RWPE2 (cell line): ENCODE results near the gene RPA3.

Experiments used
- ATAC-seq: fragments of 200-7000 bp; cut with Tn5 transposase; 3 replicates; pipeline ENCODE4 v1.9.1; 2021; ENCODE audit warnings: low read depth
- DNase-seq: peaks from one replicate; pipeline ENCODE4 v3.0.0-alpha.2; 2020; ENCODE audit warnings: low spot score
- H3K27ac ChIP-seq: fragments of 450-650 bp; 2 replicates; pipeline ENCODE4 v1.5.1; 2017; ENCODE audit warnings: mild to moderate bottlenecking; ENCODE audit not compliant: poor library complexity, severe bottlenecking
- H3K27me3 ChIP-seq: fragments of 250-450 bp; sonication (Bioruptor Pico); 2 replicates; pipeline ENCODE4 v1.5.1; 2021; ENCODE audit warnings: mild to moderate bottlenecking, moderate library complexity; ENCODE audit not compliant: insufficient read depth, poor library complexity, severe bottlenecking
- H3K36me3 ChIP-seq: fragments of 250-450 bp; sonication (Bioruptor Pico); 2 replicates; pipeline ENCODE4 v1.5.1; 2020; ENCODE audit warnings: low read depth, mild to moderate bottlenecking, moderate library complexity
- H3K4me1 ChIP-seq: fragments of 250-450 bp; sonication (Bioruptor Pico); 2 replicates; pipeline ENCODE4 v1.5.1; 2021; ENCODE audit warnings: mild to moderate bottlenecking, moderate library complexity; ENCODE audit not compliant: insufficient read depth, poor library complexity, severe bottlenecking
- H3K4me3 ChIP-seq: fragments of 250-450 bp; sonication (Bioruptor Pico); 2 replicates; pipeline ENCODE4 v1.5.1; 2021; ENCODE audit warnings: mild to moderate bottlenecking, moderate library complexity; ENCODE audit not compliant: severe bottlenecking
- H3K9me3 ChIP-seq: fragments of 250-450 bp; sonication (Bioruptor Pico); 2 replicates; pipeline ENCODE4 v1.5.1; 2021; ENCODE audit warnings: mild to moderate bottlenecking, moderate library complexity; ENCODE audit not compliant: severe bottlenecking
- CTCF ChIP-seq: fragments of 450-650 bp; IDR thresholded peaks from one replicate; pipeline ENCODE4 v1.5.1; 2017; ENCODE audit warnings: mild to moderate bottlenecking, moderate library complexity; ENCODE audit not compliant: poor library complexity, severe bottlenecking

Gene RPA3

DNA sequence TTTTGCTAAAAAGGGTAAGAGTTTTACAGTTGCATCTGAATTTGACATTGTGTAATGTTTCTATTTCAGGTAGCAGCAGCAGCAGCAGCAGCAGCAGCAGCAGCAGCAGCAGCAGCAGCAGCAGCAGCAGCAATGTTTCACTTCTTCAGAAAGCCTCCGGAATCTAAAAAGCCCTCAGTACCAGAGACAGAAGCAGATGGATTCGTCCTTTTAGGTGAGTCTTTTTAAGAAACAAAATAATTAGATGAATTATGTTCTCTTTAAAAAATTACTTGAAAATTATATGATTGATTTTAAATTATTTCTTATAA lies 45.2 kb downstream of the RPA3 start:
- DNase-seq: no peak

DNA sequence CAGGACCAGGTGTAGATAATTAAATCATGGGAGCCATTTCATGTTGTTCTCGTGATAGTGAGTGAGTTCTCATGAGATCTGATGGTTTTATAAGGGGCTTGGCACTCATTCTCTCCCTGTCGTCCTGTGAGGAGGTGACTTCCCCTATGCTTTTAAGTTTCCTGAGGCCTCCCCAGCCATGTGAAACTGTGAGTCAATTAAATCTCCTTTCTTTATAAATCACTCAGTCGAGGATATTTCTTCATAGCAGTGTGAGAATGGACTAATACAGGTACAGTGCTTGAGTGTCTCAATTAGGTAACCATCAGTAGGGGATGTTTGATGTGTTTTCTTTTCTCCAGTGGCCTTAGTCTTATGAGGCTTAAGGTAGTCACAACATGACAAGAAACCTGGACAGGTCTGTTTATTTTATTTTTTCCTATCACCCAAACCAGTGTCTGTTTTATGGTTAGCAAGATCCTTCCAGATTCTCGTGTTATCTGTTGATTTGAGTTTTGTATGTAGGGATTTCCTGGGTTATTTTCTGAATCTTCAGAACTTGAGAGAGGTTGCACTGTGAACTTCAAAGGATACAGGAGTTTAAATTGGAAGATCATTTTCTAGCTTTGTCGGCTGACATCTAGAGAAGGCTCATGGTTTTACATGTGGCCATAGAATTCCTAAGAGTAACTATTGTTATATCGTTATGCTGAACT lies 45.7 kb downstream of the RPA3 start:
- TF ChIP-seq CTCF: no peak
- Histone ChIP-seq H3K27ac (no peak overlapping the region), H3K36me3 (0 out of 2 replicates have a peak, but pooled peaks cover 8% of the 10 kb centered on the region), H3K4me1 (no peaks in the 10 kb centered on the region), H3K9me3 (no peaks in the 10 kb centered on the region), H3K27me3 (no peaks in the 10 kb centered on the region), H3K4me3 (no peak overlapping the region)
- DNase-seq (no peak), ATAC-seq (no peak)

More for the DNA sequence above, 45.2 kb downstream of the RPA3 start:
- ATAC-seq: no peak
- TF ChIP-seq CTCF: no peak
- Histone ChIP-seq H3K27me3 (no peaks in the 10 kb centered on the region), H3K9me3 (no peaks in the 10 kb centered on the region), H3K4me1 (no peaks in the 10 kb centered on the region), H3K36me3 (peaks cover 8% of the 10 kb centered on the region; the same call in 1 of the 2 replicates), H3K4me3 (no peak overlapping the region), H3K27ac (no peak overlapping the region)

DNA sequence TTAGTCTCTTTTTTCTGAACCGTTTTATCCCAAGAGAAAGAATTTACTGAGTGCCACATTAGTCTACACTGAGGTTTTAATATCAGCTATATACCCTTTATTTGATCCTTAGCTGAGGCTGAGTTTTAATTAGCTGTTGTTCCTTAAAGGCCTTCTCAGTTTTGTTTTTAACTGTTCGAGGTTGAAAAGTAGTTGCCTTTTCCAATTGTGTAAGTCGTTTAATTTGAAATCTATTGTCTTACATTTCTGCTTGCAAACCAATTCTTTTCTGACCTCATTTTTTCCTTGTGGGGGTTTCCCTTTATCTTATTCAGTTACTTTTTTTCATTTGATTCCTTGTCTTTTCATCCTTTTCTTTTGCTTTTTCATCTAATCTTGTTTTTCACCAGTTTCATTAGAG lies 47.0 kb downstream of the RPA3 start:
- Histone ChIP-seq H3K27ac (no peak overlapping the region), H3K4me1 (no peaks in the 10 kb centered on the region), H3K4me3 (no peak overlapping the region), H3K27me3 (no peaks in the 10 kb centered on the region), H3K36me3 (no peaks in the 10 kb centered on the region), H3K9me3 (no peaks in the 10 kb centered on the region)
- ATAC-seq (no peak), DNase-seq (no peak)
- no peak for TF ChIP-seq CTCF

DNA sequence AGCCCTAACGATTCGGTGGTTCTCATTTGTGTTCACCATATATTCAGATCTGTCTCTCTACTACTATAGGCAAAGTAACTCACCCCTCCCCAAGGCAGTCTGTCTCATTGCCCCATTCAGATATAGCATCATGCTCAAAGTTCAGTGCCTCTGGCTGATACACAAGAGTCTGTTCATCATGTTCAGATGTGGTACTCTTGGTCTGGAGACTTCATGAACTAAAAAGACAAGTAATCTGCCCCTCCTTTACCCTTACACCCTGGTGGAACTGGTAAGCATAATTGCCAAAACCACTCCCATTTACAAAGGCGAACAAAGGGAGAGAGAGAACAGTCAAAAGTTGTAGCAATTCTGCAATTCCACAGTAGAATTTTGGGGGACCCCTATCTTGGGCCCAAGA lies 47.9 kb downstream of the RPA3 start:
- Histone ChIP-seq H3K27me3 (no peaks in the 10 kb centered on the region), H3K4me1 (no peaks in the 10 kb centered on the region), H3K36me3 (no peaks in the 10 kb centered on the region), H3K4me3 (no peak overlapping the region), H3K27ac (no peak overlapping the region), H3K9me3 (no peaks in the 10 kb centered on the region)
- DNase-seq (no peak), ATAC-seq (no peak)
- TF ChIP-seq CTCF: no peak

GRCh38 chr7:7668706-7669105 lies 49.7 kb downstream of the RPA3 start:
- TF ChIP-seq CTCF: no peak
- no peaks in the 10 kb centered on the region for H3K9me3 ChIP-seq
- H3K4me1 ChIP-seq: no peaks in the 10 kb centered on the region
- no peak for ATAC-seq
- H3K36me3 ChIP-seq: no peaks in the 10 kb centered on the region
- H3K27ac ChIP-seq: no peak overlapping the region
- DNase-seq: no peak
- no peak overlapping the region for H3K4me3 ChIP-seq
- no peaks in the 10 kb centered on the region for H3K27me3 ChIP-seq
